Renal pelvis (tissue), 4 donors: ENCODE measurements around the gene APLN. TPM values are rescaled to one million over a fixed set of nuclear protein-coding genes. Genes with fewer than 3 reads are reported as not detected.

Experiments used
- DNase-seq: peaks from one replicate; pipeline ENCODE4 v3.0.0-alpha.2; 2013
- polyA plus RNA-seq, 3 donors: library from polyadenylated mRNA; unstranded; fragments of 120-200 nt; gene quantifications; one replicate each; pipeline ENCODE4 v1.2.1, GENCODE V29; 2013; ENCODE audit not compliant: insufficient read length in 3 of 3

APLN gene
- polyA plus RNA-seq, 3 donors = 5.5 to 6.2 (median 5.5) TPM

DNA sequence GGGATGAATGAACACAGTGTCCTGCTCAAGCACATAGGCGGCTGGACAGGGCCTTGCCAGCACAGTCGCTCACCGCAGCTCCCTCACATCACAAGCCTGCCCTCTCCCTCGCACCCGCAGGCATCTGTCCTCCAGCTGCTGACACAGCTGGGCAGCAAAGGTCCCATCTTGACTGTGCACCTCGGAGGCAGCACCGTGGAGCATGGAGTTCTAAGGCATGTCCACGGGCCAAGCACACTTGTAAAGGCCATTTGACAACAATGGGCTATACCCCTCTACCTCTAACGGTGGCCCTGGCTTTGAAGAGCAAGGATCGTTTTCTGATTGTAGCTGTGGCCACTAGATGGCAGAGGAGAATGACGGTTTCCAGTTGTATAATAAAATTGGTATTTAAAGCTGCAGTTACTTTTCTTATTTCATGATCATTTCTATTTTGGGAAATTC, 53.8 kb downstream of the APLN start:
- no peak for DNase-seq

DNA sequence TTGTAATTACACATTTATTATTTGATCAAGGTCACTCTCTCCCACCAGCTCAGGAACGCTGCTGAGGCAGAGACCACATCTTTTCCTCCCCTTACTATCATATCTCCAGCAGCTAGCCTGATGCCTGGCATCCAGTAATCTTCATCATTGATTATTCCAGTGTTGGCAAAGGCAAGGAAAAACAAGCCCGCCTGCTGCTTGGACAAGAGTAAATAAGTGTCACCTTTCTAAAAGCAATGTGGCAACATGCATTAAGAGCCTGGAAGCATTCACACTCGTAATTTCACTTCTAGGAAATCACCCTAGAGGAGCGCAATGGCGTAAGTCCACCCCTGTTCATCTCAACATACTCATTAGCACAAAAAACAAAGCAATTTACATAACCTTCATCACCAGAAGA, 54.8 kb downstream of the APLN start:
- no peak for DNase-seq

DNA sequence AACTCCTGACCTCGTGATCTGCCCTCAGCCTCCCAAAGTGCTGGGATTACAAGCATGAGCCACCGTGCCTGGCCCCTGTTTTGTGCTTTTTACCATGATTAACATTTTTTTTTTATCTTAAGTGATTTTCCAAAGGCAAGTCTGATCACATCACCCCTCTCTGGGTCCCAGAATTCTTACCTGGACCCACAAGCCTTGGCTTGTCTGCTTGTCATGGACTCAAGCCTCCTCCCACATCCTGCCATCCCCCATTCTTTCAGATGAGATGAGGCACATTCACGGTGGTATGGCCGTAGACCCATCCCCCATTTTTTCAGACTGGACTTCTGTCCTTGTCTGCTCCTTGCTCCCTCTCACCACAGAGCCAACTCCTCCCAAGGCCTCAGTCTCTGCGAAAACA, 55.3 kb downstream of the APLN start:
- no peak for DNase-seq

DNA sequence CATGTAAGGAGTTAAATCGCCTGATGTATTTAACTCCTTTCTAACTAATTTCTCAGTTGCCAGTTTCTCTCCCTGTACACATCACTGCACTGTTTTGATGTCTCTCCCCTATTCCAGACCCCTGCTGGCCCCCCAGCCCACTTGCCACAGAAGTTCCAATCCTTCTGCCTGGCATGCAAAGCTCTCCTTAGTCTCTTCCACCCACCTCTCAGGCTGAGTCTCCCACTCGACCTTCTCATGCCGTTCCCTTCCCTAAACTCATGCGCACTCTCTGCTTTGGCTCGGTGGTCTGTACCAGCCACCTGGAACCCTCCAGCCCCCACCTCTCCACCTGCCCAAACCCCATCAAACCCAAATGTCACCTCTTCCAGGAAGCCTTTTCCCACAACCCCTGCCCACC, 56.9 kb downstream of the APLN start:
- DNase-seq = no peak

DNA sequence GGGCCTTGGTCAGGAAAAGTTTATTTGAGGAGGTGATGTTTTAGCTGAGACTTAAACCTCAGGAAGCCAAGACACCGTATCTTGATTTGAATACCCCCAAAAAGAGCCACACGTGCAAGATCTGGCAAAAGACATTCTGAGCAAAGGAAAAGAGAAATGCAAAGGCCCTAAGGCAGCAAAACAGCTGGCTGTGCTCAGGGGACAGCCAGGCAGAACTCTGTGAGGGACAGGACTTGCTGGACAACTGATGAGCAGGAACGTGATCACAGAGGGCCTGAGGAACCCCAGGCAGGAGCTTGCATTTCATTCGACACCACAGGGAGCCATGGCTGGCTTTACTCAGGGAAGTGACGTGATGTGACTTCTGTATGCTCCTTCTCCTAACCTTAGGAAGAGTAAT, 58.7 kb downstream of the APLN start:
- no peak for DNase-seq

Other genes starting within 250 kb of the APLN start
- 100 to 1,000 TPM; 105 to 109 (median 106) TPM for gene SMARCA1, start 131.5 kb downstream of the APLN start, polyA plus RNA-seq
- 10 to 100 TPM; 26.9 to 32.6 (median 29.4) TPM for gene OCRL, start 114.7 kb downstream of the APLN start, polyA plus RNA-seq
- gene XPNPEP2, start 84.0 kb upstream of the APLN start, polyA plus RNA-seq = 10 to 100 TPM; 87.7 to 93.0 (median 88.7) TPM
- 1 to 10 TPM; 1.7 to 2.5 (median 1.8) TPM for gene SASH3, start 125.0 kb upstream of the APLN start, polyA plus RNA-seq
- gene ZDHHC9, start 188.9 kb upstream of the APLN start, polyA plus RNA-seq = 10 to 100 TPM; 46.4 to 51.0 (median 47.7) TPM